Effector CD8-positive, alpha-beta T cell (primary cell): ENCODE data around the gene LRP2.

ENCODE experiments used
- DNase-seq: peaks from one replicate; lab custom pipeline; 2025; lab: John Stamatoyannopoulos, UW

Gene LRP2

GRCh38 chr2:169090133-169090820 lies 272.1 kb downstream of the LRP2 start:
- DNase-seq: no peak

GRCh38 chr2:169089182-169089581 lies 273.2 kb downstream of the LRP2 start:
- no peak for DNase-seq

GRCh38 chr2:169087757-169088379 lies 274.5 kb downstream of the LRP2 start:
- DNase-seq: no peak

GRCh38 chr2:169086893-169087467 lies 275.4 kb downstream of the LRP2 start:
- DNase-seq: no peak

GRCh38 chr2:169082995-169083394 lies 279.3 kb downstream of the LRP2 start:
- no peak for DNase-seq

- no peak for DNase-seq
These were observed 280.8 kb downstream of the LRP2 start for GRCh38 chr2:169081551-169081950.

GRCh38 chr2:169080250-169081069 lies 281.9 kb downstream of the LRP2 start:
- no peak for DNase-seq

GRCh38 chr2:169077674-169078240 lies 284.6 kb downstream of the LRP2 start:
- no peak for DNase-seq
